Panc1 (cell line): ENCODE measurements around the gene SLC13A1. TPM values are rescaled to one million over a fixed set of nuclear protein-coding genes. Genes with fewer than 3 reads are reported as not detected.

Source experiments
- ATAC-seq: fragments of 200-7000 bp; cut with Tn5 transposase; 2 replicates; pipeline ENCODE4 v1.9.1; 2020; ENCODE audit warnings: mild to moderate bottlenecking, moderate library complexity
- Bru-seq: library from RNA; stranded (reverse); fragments of 400-500 nt; gene quantifications from one replicate; lab custom pipeline; 2021; lab: Mats Ljungman, UMichigan
- BruChase-seq, 2 experiments: library from RNA; stranded (reverse); fragments of 400-500 nt; gene quantifications; one replicate each; lab custom pipeline; 2021; lab: Mats Ljungman, UMichigan
- BruUV-seq: library from RNA; stranded (reverse); fragments of 400-500 nt; replicated peaks from 2 replicates; lab custom pipeline; 2021; lab: Mats Ljungman, UMichigan
- CTCF ChIA-PET: fragments of 300-600 bp; sonication (Branson Sonifier 250); formaldehyde crosslinking; loops from one replicate; lab custom pipeline; 2022; ENCODE audit warnings: antibody characterized with exemption; lab: Charles Lee
- POLR2A ChIA-PET: fragments of 300-600 bp; sonication (Branson Sonifier 250); formaldehyde crosslinking; loops from one replicate; lab custom pipeline; 2022; ENCODE audit warnings: antibody characterized with exemption; lab: Charles Lee
- DNase-seq: peaks from one replicate; pipeline ENCODE4 v3.0.0-alpha.2; 2010; ENCODE audit warnings: low read depth, low spot score
- H3K27ac ChIP-seq: 2 replicates; pipeline ENCODE4 v1.5.1; 2011; ENCODE audit warnings: mild to moderate bottlenecking, low read length, inconsistent platforms
- H3K27me3 ChIP-seq: fragments of 200-500 bp; sonication (Bioruptor generic); 2 replicates; pipeline ENCODE4 v1.6.0; 2014; ENCODE audit warnings: low read length, inconsistent platforms; ENCODE audit not compliant: control insufficient read depth, insufficient read depth
- H3K36me3 ChIP-seq: fragments of 200-500 bp; sonication (Bioruptor generic); 2 replicates; pipeline ENCODE4 v1.5.1; 2014; ENCODE audit warnings: inconsistent platforms, mild to moderate bottlenecking, low read length, moderate library complexity; ENCODE audit not compliant: control insufficient read depth, insufficient read depth
- H3K4me1 ChIP-seq: 2 replicates; pipeline ENCODE4 v1.5.1; 2011; ENCODE audit warnings: inconsistent platforms, mild to moderate bottlenecking, low read length, moderate library complexity; ENCODE audit not compliant: control insufficient read depth, insufficient read depth
- H3K4me3 ChIP-seq, 2 experiments: 2 replicates each; pipeline ENCODE4 v1.5.1; 2011 to 2012; ENCODE audit warnings: low read depth in 2 of 2, low read length in 2 of 2, mild to moderate bottlenecking in 2 of 2, inconsistent platforms in 1 of 2, moderate library complexity in 1 of 2
- H3K9me3 ChIP-seq: fragments of 200-500 bp; sonication (Bioruptor generic); 2 replicates; pipeline ENCODE4 v1.5.1; 2014; ENCODE audit warnings: low read depth, mild to moderate bottlenecking, inconsistent platforms, low read length, moderate library complexity; ENCODE audit not compliant: control insufficient read depth, insufficient read depth
- POLR2AphosphoS5 ChIP-seq: IDR thresholded peaks from 2 replicates; pipeline ENCODE4 v1.6.1; 2012; ENCODE audit warnings: mild to moderate bottlenecking, low read depth, low read length, moderate library complexity
- SIN3A ChIP-seq: IDR thresholded peaks from 2 replicates; pipeline ENCODE4 v1.6.1; 2012; ENCODE audit warnings: low read depth, mild to moderate bottlenecking, low read length, moderate library complexity, borderline replicate concordance; ENCODE audit not compliant: insufficient read depth
- TCF7L2 ChIP-seq: IDR thresholded peaks from 2 replicates; pipeline ENCODE4 v1.6.1; 2011; ENCODE audit warnings: mild to moderate bottlenecking, low read depth, low read length, inconsistent platforms
- in situ Hi-C: cut with HindIII; loops from 2 replicates; pipeline ENCODE4 v1.10.0; 2016; ENCODE audit warnings: low sequenced_read_pairs, low pct_unique_long_range_greater_than_20kb
- intact Hi-C: fragments of 100-400 bp; cut with micrococcal nuclease; formaldehyde crosslinking; loops from one replicate; pipeline ENCODE4 v1.10.0; 2022; ENCODE audit not compliant: unreplicated experiment
- long read RNA-seq: library from polyadenylated mRNA; unstranded; transcript quantifications from one replicate; pipeline ENCODE4 v2.0.0, GENCODE V29; 2021; ENCODE audit not compliant: unreplicated experiment
- polyA plus RNA-seq: library from polyadenylated mRNA; unstranded; fragments of >200 nt; gene quantifications from one replicate; pipeline ENCODE4 v1.2.1, GENCODE V29; 2012; ENCODE audit warnings: missing spikeins; ENCODE audit not compliant: insufficient read length
- total RNA-seq: library from RNA; stranded (reverse); gene quantifications from one replicate; pipeline ENCODE4 v1.2.1, GENCODE V29; 2021; ENCODE audit not compliant: unreplicated experiment
- TF ChIP-seq, protein P1 (sequence below): fragments of 450-650 bp; IDR thresholded peaks from 2 replicates; pipeline ENCODE4 v1.5.1; 2017; ENCODE audit warnings: mild to moderate bottlenecking
- TF ChIP-seq, protein P2 (sequence below), 2 experiments: IDR thresholded peaks; 2 replicates each; pipeline ENCODE4 v1.6.1; 2011 to 2012; ENCODE audit warnings: low read depth in 2 of 2, control low read depth in 1 of 2, low read length in 1 of 2, mild to moderate bottlenecking in 1 of 2, moderate library complexity in 1 of 2; ENCODE audit not compliant: insufficient read depth in 1 of 2

The SLC13A1 gene, protein sequence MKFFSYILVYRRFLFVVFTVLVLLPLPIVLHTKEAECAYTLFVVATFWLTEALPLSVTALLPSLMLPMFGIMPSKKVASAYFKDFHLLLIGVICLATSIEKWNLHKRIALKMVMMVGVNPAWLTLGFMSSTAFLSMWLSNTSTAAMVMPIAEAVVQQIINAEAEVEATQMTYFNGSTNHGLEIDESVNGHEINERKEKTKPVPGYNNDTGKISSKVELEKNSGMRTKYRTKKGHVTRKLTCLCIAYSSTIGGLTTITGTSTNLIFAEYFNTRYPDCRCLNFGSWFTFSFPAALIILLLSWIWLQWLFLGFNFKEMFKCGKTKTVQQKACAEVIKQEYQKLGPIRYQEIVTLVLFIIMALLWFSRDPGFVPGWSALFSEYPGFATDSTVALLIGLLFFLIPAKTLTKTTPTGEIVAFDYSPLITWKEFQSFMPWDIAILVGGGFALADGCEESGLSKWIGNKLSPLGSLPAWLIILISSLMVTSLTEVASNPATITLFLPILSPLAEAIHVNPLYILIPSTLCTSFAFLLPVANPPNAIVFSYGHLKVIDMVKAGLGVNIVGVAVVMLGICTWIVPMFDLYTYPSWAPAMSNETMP
- not detected for total RNA-seq
- polyA plus RNA-seq = not detected
- not detected for Bru-seq, nascent RNA
- percentile 2 among the genes with signal in this experiment for BruChase-seq, experiment 1, labeled RNA remaining after a 2-hour chase
- not detected for BruChase-seq, experiment 2, labeled RNA remaining after a 6-hour chase
- long read RNA-seq = 0 reads

DNA sequence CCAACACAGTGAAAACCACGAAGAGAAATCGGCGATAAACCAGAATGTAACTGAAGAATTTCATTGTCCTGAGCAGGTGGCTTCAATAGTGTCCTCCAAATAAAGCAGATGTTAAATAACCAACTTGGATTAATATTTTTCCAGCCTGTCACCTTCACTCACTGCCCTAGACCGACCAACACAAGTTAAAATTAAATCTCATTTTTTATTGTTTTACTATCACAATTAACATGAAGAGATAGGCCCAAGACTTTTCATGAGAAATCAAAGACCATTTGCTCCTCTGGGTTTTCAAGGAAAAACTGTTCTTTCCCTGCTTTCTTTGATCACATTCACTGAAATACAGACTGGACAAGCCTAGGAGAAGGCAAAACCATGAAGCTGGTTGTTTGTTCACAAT lies at the start of gene SLC13A1:
SLC13A1 (minus strand) TSS at position 87 of the 400 bp plus-strand sequence; CDS start at position 64, 23 bp downstream.
- no peak for ATAC-seq
- Histone ChIP-seq H3K27me3 (no peaks in the 10 kb centered on the region), H3K9me3 (no peaks in the 10 kb centered on the region), H3K36me3 (no peaks in the 10 kb centered on the region; the same call in 1 of the 2 replicates), H3K4me3 (no peak within 1 kb of the TSS), H3K27ac (no peak within 1 kb of the TSS), H3K4me1 (no peaks in the 10 kb centered on the region)
- ChIA-PET CTCF (no interaction called here), POLR2A (no interaction called here)
- intact Hi-C loops (no loop called here), in situ Hi-C loops (no loop called here)
- no TSS peak for BruUV-seq
- no peak for DNase-seq
- TF ChIP-seq SIN3A = no peak
- TF ChIP-seq, protein P1, sequence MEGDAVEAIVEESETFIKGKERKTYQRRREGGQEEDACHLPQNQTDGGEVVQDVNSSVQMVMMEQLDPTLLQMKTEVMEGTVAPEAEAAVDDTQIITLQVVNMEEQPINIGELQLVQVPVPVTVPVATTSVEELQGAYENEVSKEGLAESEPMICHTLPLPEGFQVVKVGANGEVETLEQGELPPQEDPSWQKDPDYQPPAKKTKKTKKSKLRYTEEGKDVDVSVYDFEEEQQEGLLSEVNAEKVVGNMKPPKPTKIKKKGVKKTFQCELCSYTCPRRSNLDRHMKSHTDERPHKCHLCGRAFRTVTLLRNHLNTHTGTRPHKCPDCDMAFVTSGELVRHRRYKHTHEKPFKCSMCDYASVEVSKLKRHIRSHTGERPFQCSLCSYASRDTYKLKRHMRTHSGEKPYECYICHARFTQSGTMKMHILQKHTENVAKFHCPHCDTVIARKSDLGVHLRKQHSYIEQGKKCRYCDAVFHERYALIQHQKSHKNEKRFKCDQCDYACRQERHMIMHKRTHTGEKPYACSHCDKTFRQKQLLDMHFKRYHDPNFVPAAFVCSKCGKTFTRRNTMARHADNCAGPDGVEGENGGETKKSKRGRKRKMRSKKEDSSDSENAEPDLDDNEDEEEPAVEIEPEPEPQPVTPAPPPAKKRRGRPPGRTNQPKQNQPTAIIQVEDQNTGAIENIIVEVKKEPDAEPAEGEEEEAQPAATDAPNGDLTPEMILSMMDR = no peak
- no peak for TF ChIP-seq POLR2AphosphoS5
- TF ChIP-seq TCF7L2 = no peak
- TF ChIP-seq, protein P2, sequence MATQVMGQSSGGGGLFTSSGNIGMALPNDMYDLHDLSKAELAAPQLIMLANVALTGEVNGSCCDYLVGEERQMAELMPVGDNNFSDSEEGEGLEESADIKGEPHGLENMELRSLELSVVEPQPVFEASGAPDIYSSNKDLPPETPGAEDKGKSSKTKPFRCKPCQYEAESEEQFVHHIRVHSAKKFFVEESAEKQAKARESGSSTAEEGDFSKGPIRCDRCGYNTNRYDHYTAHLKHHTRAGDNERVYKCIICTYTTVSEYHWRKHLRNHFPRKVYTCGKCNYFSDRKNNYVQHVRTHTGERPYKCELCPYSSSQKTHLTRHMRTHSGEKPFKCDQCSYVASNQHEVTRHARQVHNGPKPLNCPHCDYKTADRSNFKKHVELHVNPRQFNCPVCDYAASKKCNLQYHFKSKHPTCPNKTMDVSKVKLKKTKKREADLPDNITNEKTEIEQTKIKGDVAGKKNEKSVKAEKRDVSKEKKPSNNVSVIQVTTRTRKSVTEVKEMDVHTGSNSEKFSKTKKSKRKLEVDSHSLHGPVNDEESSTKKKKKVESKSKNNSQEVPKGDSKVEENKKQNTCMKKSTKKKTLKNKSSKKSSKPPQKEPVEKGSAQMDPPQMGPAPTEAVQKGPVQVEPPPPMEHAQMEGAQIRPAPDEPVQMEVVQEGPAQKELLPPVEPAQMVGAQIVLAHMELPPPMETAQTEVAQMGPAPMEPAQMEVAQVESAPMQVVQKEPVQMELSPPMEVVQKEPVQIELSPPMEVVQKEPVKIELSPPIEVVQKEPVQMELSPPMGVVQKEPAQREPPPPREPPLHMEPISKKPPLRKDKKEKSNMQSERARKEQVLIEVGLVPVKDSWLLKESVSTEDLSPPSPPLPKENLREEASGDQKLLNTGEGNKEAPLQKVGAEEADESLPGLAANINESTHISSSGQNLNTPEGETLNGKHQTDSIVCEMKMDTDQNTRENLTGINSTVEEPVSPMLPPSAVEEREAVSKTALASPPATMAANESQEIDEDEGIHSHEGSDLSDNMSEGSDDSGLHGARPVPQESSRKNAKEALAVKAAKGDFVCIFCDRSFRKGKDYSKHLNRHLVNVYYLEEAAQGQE (IDR thresholded peaks at IDR 0.05; ENCODE audit: insufficient read depth in 1 of 2, low read depth in 2 of 2, low read length in 1 of 2) = no peak

DNA sequence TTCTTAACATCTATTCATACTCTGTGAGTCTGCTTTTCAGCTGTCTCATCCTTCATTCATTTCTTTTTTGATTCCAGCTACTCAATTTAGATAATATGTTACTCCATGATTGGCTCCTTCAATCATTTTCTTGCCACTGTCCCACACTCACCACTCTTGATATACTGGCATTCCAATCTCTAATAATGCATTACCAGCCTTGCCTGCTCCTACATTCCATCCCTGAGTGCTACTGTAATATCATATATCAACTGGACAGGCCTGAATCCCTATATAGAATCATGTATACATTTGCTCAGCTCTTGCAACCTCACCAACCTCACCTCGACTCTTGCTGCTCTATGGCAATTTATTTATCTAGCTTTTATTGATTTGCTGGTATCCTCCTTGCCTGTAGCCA lies 45.0 kb upstream of the SLC13A1 start:
- no TSS peak for BruUV-seq
- in situ Hi-C loops = no loop called here

More for the DNA sequence above, 45.0 kb upstream of the SLC13A1 start:
- Histone ChIP-seq H3K27me3 (no peaks in the 10 kb centered on the region), H3K4me3 (no peak overlapping the region), H3K4me1 (no peaks in the 10 kb centered on the region), H3K9me3 (no peaks in the 10 kb centered on the region), H3K36me3 (no peaks in the 10 kb centered on the region), H3K27ac (no peak overlapping the region)
- intact Hi-C loops = no loop called here
- POLR2A ChIA-PET = no interaction called here
- TF ChIP-seq, protein P2 (IDR thresholded peaks at IDR 0.05; ENCODE audit: insufficient read depth in 1 of 2, low read depth in 2 of 2, low read length in 1 of 2) = no peak
- TF ChIP-seq TCF7L2 = no peak
- TF ChIP-seq POLR2AphosphoS5 = no peak
- TF ChIP-seq SIN3A = no peak
- TF ChIP-seq, protein P1 = no peak
- ATAC-seq (no peak), DNase-seq (no peak)
- CTCF ChIA-PET = no interaction called here
